A549 (cell line): ENCODE measurements around the gene BICDL1. TPM values are rescaled to one million over a fixed set of nuclear protein-coding genes. Genes with fewer than 3 reads are reported as not detected.

ENCODE experiments used
- ATOH8 ChIP-seq: fragments of 250-450 bp; sonication (Bioruptor Pico); IDR thresholded peaks from 2 replicates; pipeline ENCODE4 v1.5.0; 2020; ENCODE audit warnings: low read depth, mild to moderate bottlenecking, moderate library complexity
- BHLHE40 ChIP-seq: IDR thresholded peaks from 2 replicates; pipeline ENCODE4 v1.6.1; 2012; ENCODE audit warnings: low read depth, low read length, inconsistent platforms
- CBX2 ChIP-seq: fragments of 200-600 bp; sonication (generic); IDR thresholded peaks from 2 replicates; pipeline ENCODE4 v1.6.1; 2016; ENCODE audit warnings: low read depth, mild to moderate bottlenecking, borderline replicate concordance
- CBX8 ChIP-seq: fragments of 200-600 bp; sonication (generic); IDR thresholded peaks from 2 replicates; pipeline ENCODE4 v1.6.1; 2016
- CHD2 ChIP-seq: fragments of 150-350 bp; IDR thresholded peaks from 2 replicates; pipeline ENCODE4 v1.6.1; 2014; ENCODE audit warnings: low read length; ENCODE audit not compliant: partially characterized antibody
- CHD4 ChIP-seq: fragments of 200-600 bp; sonication (generic); IDR thresholded peaks from 2 replicates; pipeline ENCODE4 v1.6.1; 2016; ENCODE audit warnings: antibody characterized with exemption, mild to moderate bottlenecking, borderline replicate concordance
- CTCF ChIP-seq: fragments of >200 bp; sonication (Bioruptor Twin); formaldehyde crosslinking; IDR thresholded peaks from 3 replicates; pipeline ENCODE4 v1.5.1; 2016
- EHF ChIP-seq: fragments of 250-450 bp; sonication (Bioruptor Pico); IDR thresholded peaks from 2 replicates; pipeline ENCODE4 v1.5.0; 2020; ENCODE audit warnings: mild to moderate bottlenecking
- EHMT2 ChIP-seq: fragments of 200-600 bp; sonication (generic); IDR thresholded peaks from 2 replicates; pipeline ENCODE4 v1.6.1; 2016; ENCODE audit warnings: antibody characterized with exemption, low read depth, mild to moderate bottlenecking, moderate library complexity
- FOSB ChIP-seq: fragments of 250-450 bp; sonication (Bioruptor Pico); IDR thresholded peaks from 2 replicates; pipeline ENCODE4 v1.5.0; 2020; ENCODE audit warnings: mild to moderate bottlenecking, moderate library complexity
- GATA3 ChIP-seq: IDR thresholded peaks from 2 replicates; pipeline ENCODE4 v1.6.1; 2012; ENCODE audit warnings: borderline replicate concordance
- HES2 ChIP-seq: fragments of >200 bp; sonication (Bioruptor Twin); formaldehyde crosslinking; IDR thresholded peaks from 2 replicates; pipeline ENCODE4 v1.6.1; 2016
- HEYL ChIP-seq: fragments of 250-450 bp; sonication (Bioruptor Pico); IDR thresholded peaks from 2 replicates; pipeline ENCODE4 v1.8.0; 2021; ENCODE audit warnings: mild to moderate bottlenecking, moderate library complexity
- HMGXB4 ChIP-seq: fragments of 250-450 bp; sonication (Bioruptor Pico); IDR thresholded peaks from 2 replicates; pipeline ENCODE4 v1.5.0; 2021; ENCODE audit warnings: mild to moderate bottlenecking, moderate library complexity, borderline replicate concordance
- HOXB13 ChIP-seq: fragments of 250-450 bp; sonication (Bioruptor Pico); IDR thresholded peaks from 2 replicates; pipeline ENCODE4 v1.5.0; 2020; ENCODE audit warnings: low read depth, mild to moderate bottlenecking, moderate library complexity
- JUN ChIP-seq, 2 experiments: fragments of >200 bp; sonication (Bioruptor Twin); formaldehyde crosslinking; IDR thresholded peaks; 2 replicates in 1 of 2; 3 replicates in 1 of 2; pipeline ENCODE4 v1.6.1; 2016 to 2017
- JUNB ChIP-seq: fragments of >200 bp; sonication (Bioruptor Twin); formaldehyde crosslinking; IDR thresholded peaks from 2 replicates; pipeline ENCODE4 v1.6.1; 2016
- KDM1A ChIP-seq: fragments of 200-600 bp; sonication (generic); IDR thresholded peaks from 2 replicates; pipeline ENCODE4 v1.6.1; 2016; ENCODE audit warnings: low read depth, mild to moderate bottlenecking
- MAFK ChIP-seq: fragments of 450-650 bp; IDR thresholded peaks from 2 replicates; pipeline ENCODE4 v1.6.1; 2014; ENCODE audit not compliant: partially characterized antibody
- MAZ ChIP-seq: fragments of 150-350 bp; IDR thresholded peaks from 2 replicates; pipeline ENCODE4 v1.6.1; 2014; ENCODE audit warnings: antibody characterized with exemption, low read depth, low read length, borderline replicate concordance
- NFE2L2 ChIP-seq: fragments of 150-350 bp; conservative IDR thresholded peaks from 2 replicates; pipeline ENCODE4 v1.6.1; 2014; ENCODE audit warnings: low read length
- NPAS2 ChIP-seq: fragments of 250-450 bp; sonication (Bioruptor Pico); IDR thresholded peaks from 2 replicates; pipeline ENCODE4 v1.8.0; 2022; ENCODE audit warnings: mild to moderate bottlenecking, moderate library complexity, borderline replicate concordance
- NR3C1 ChIP-seq: fragments of >200 bp; sonication (Bioruptor Twin); formaldehyde crosslinking; IDR thresholded peaks from 3 replicates; pipeline ENCODE4 v1.6.1; 2017
- PHF8 ChIP-seq: fragments of 200-600 bp; sonication (generic); IDR thresholded peaks from 2 replicates; pipeline ENCODE4 v1.6.1; 2016; ENCODE audit warnings: low read depth, mild to moderate bottlenecking, antibody characterized with exemption, moderate library complexity, borderline replicate concordance
- POLR2A ChIP-seq: IDR thresholded peaks from 2 replicates; pipeline ENCODE4 v1.6.1; 2012; ENCODE audit warnings: mild to moderate bottlenecking, low read length
- POLR2AphosphoS2 ChIP-seq: conservative IDR thresholded peaks from 2 replicates; pipeline ENCODE4 v1.6.1; 2012; ENCODE audit warnings: low read length, improper control_type of control experiment, inconsistent platforms
- RCOR1 ChIP-seq: fragments of 150-350 bp; IDR thresholded peaks from 2 replicates; pipeline ENCODE4 v1.6.1; 2014; ENCODE audit warnings: antibody characterized with exemption, low read length, low read depth
- REST ChIP-seq: fragments of 200-600 bp; sonication (generic); IDR thresholded peaks from 2 replicates; pipeline ENCODE4 v1.6.1; 2016; ENCODE audit warnings: antibody characterized with exemption, mild to moderate bottlenecking, moderate library complexity
- RNF2 ChIP-seq: fragments of 200-600 bp; sonication (generic); IDR thresholded peaks from 2 replicates; pipeline ENCODE4 v1.6.1; 2016; ENCODE audit warnings: low read depth, mild to moderate bottlenecking, antibody characterized with exemption, moderate library complexity, borderline replicate concordance
- SREBF2 ChIP-seq: fragments of 450-650 bp; IDR thresholded peaks from 2 replicates; pipeline ENCODE4 v1.6.1; 2014; ENCODE audit warnings: mild to moderate bottlenecking, moderate library complexity
- TFCP2L1 ChIP-seq: fragments of 250-450 bp; sonication (Bioruptor Pico); IDR thresholded peaks from 2 replicates; pipeline ENCODE4 v1.5.0; 2021; ENCODE audit warnings: mild to moderate bottlenecking
- USF2 ChIP-seq: fragments of 450-650 bp; IDR thresholded peaks from 2 replicates; pipeline ENCODE4 v1.6.1; 2014; ENCODE audit warnings: antibody characterized with exemption
- ZC3H11A ChIP-seq: fragments of 450-650 bp; IDR thresholded peaks from 2 replicates; pipeline ENCODE4 v1.6.1; 2014; ENCODE audit warnings: antibody characterized with exemption, mild to moderate bottlenecking
- ZNF302 ChIP-seq: fragments of 250-450 bp; sonication (Bioruptor Pico); IDR thresholded peaks from 2 replicates; pipeline ENCODE4 v1.9.0; 2021; ENCODE audit warnings: inconsistent platforms, mild to moderate bottlenecking, moderate library complexity
- polyA plus RNA-seq, 4 experiments: library from polyadenylated mRNA; depleted of rRNA in 3 of 4; stranded (reverse); fragments of >200 nt; fragmentation: RNase III in 1 of 4; extraction: RNeasy Plus Mini Kit Qiagen cat#74134 plus additional on column Dnase treatment in 1 of 4; gene quantifications; 2 replicates in 3 of 4; 3 replicates in 1 of 4; pipeline ENCODE4 v1.2.3, GENCODE V29; 2011 to 2017

BICDL1 gene
- polyA plus RNA-seq, 2 of the 4 experiments (the other 2 are of a cell fraction): 3.8 to 4.5 TPM

- peak; percentile 81; the same call in 1 of the 2 replicates for TF ChIP-seq HMGXB4 (CRISPR knock-in tag)
- peak in 1 of 2 experiments; percentile 76; a peak in 2 of 5 replicates for TF ChIP-seq JUN (IDR thresholded peaks at IDR 0.05)
- TF ChIP-seq GATA3: peak; percentile 64
- TF ChIP-seq MAZ: no peak
- no peak for TF ChIP-seq ZNF302
- no peak for TF ChIP-seq BHLHE40
- TF ChIP-seq CHD2: no peak
- peak; percentile 68 for TF ChIP-seq POLR2A
- TF ChIP-seq FOSB (CRISPR knock-in tag): no peak
- TF ChIP-seq PHF8: peak; percentile 17; the same call in 1 of the 2 replicates
- no peak for TF ChIP-seq EHMT2
- no peak for TF ChIP-seq HES2
- peak; percentile 44; the same call in 1 of the 2 replicates for TF ChIP-seq SREBF2
- TF ChIP-seq EHF (CRISPR knock-in tag): no peak
- TF ChIP-seq MAFK: peak; percentile 99
- TF ChIP-seq REST: no peak
- TF ChIP-seq POLR2AphosphoS2: no peak
- TF ChIP-seq NPAS2 (CRISPR knock-in tag): no peak
- peak; percentile 73 for TF ChIP-seq USF2
- TF ChIP-seq CBX2: no peak
- TF ChIP-seq HEYL: peak; percentile 64; the same call in 1 of the 2 replicates
- no peak for TF ChIP-seq KDM1A
- TF ChIP-seq RCOR1: 0 out of 2 replicates have a peak, but pooled peaks have one; percentile 13
- no peak for TF ChIP-seq ZC3H11A
- TF ChIP-seq CHD4: no peak
- TF ChIP-seq JUNB: no peak
- peak; percentile 74 for TF ChIP-seq ATOH8 (CRISPR knock-in tag)
- no peak for TF ChIP-seq NR3C1
- TF ChIP-seq NFE2L2: peak; percentile 92
- TF ChIP-seq TFCP2L1 (CRISPR knock-in tag): no peak
- peak; percentile 30; the same call in 1 of the 2 replicates for TF ChIP-seq HOXB13
- no peak for TF ChIP-seq RNF2
- TF ChIP-seq CTCF: peak; percentile 83
- no peak for TF ChIP-seq CBX8
Observed at GRCh38 chr12:120086801-120087621, 98.0 kb downstream of the BICDL1 start (continued).
